HG02973 (cell line): ENCODE data around the gene PPP1R3E.

ENCODE experiments used
- ATAC-seq: cut with Tn5 transposase; IDR thresholded peaks from one replicate; pipeline ENCODE4 v1.9.1; 2021; ENCODE audit warnings: moderate library complexity; ENCODE audit not compliant: unreplicated experiment

The PPP1R3E gene

GRCh38 chr14:23249824-23250223 lies 52.8 kb downstream of the PPP1R3E start:
- no peak for ATAC-seq

- no peak for ATAC-seq
Measured at GRCh38 chr14:23248601-23249000, 54.1 kb downstream of the PPP1R3E start.
